ENCODE measurements around the gene PRDM5.

- no peak for TF ChIP-seq POLR2AphosphoS5 (IDR thresholded peaks at IDR 0.05; ENCODE audit: low read depth, low read length)
- no peak for TF ChIP-seq SPI1 (IDR thresholded peaks at IDR 0.05; ENCODE audit: low read depth, low read length)
Observed at GRCh38 chr4:120929847-120930246, 7.3 kb upstream of the PRDM5 start.

Data from GM12891 (cell line).